HL-60/S4 (cell line): ENCODE results near the gene PRTFDC1.
"Not testable (repeated sequence)": the region's sequence is repeated elsewhere in the genome, so short reads cannot be mapped to it uniquely, and the experiment has no call there.

ENCODE experiments used
- in situ Hi-C: fragments of 300-500 bp; cut with MboI; formaldehyde crosslinking; loops from 2 replicates; pipeline ENCODE4 v1.14.3; 2022; ENCODE audit warnings: low sequenced_read_pairs

Gene PRTFDC1, protein sequence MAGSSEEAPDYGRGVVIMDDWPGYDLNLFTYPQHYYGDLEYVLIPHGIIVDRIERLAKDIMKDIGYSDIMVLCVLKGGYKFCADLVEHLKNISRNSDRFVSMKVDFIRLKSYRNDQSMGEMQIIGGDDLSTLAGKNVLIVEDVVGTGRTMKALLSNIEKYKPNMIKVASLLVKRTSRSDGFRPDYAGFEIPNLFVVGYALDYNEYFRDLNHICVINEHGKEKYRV

GRCh38 chr10:24952143-24952706, at the start of gene PRTFDC1:
TSS of gene PRTFDC1 (minus strand) at chr10:24952606. CDS start at chr10:24952575, 31 bp downstream.
- in situ Hi-C loops = no loop called here

DNA sequence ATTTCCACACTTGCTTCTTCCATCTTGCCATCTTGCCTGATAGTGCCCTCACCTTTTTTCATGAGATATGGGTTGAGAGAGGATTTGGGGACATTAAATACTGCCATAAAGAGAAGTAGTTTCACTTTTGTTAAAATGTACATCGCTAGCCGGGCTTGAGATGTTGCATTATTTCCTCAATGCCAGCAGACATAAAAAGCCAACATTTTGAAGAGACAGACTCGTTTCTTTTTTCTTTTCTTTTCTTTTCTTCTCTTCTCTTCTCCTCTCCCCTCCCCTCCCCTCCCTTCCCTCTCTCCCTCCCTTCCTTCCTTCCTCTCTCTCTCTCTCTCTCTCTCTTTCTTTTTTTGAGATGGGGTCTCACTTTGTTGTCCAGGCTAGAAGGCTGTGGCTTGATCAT, 45.6 kb upstream of the PRTFDC1 start:
- in situ Hi-C loops = no loop called here

DNA sequence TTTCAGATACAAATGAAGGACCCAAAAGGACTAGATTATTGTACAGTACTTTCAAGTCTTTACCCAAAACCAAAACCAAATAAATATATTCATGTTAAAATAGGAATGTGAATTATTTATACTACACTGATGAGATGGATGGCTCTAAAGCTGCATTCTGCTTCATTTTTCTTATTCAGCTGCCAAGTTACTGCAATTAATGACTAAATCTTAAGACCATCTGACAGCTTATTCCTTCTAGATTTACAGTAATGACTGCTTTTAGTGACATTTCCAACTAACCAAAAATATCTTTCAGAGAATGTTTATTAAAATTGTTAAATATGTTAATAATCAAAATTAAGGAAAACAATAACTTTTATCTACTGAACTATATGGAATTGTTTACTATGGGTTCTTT, 42.7 kb upstream of the PRTFDC1 start:
- in situ Hi-C loops = no loop called here

- in situ Hi-C loops = no loop called here
Measured at GRCh38 chr10:24993237-24993958, 41.0 kb upstream of the PRTFDC1 start.

DNA sequence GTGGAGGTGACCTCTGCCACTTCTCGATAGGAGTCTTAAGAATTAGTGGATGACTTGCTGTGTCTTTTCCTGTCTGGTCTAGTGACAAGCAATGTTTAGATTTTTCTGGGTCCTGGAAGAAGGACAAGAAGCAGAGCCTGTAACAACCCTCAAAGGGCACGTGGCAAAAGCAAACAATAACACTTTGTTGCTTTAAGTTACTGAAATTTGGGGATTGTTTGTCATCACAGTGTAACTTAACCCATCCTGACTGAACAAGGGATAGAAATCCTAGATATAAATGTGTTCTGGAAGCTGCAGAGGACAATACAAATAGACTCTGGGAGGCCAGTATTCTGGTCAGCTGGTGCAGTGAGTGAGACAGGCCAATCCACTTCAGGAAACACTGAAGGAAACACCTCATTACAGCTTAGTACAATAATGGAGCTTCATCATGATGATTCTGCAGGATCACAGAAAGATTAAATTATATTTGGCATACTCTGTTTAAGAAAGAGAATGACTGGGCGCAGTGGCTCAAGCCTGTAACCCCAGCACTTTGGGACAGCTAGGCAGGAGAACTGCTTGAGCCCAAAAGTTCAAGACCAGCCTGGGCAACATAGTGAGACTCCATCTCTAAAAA, 40.2 kb upstream of the PRTFDC1 start:
- in situ Hi-C loops = no loop called here

DNA sequence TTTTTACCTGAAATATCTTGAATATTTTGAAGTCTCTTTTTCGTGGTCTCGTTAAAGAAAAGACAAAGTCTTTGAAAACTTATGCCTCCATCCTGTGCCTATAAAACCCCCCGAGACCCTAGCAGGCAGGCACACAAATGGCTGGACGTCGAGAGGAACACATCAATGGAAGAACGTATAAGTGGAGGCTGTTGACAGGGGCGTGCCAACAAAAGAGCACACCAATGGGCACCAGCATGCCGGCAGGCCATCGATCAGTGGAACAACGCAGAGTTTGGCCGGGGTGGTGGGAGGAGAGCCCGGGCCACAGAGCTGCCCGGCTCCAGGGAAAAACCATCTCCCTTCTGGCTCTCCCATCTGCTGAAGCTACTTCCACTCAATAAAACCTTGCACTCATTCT, 38.9 kb upstream of the PRTFDC1 start:
- in situ Hi-C loops = no loop called here

DNA sequence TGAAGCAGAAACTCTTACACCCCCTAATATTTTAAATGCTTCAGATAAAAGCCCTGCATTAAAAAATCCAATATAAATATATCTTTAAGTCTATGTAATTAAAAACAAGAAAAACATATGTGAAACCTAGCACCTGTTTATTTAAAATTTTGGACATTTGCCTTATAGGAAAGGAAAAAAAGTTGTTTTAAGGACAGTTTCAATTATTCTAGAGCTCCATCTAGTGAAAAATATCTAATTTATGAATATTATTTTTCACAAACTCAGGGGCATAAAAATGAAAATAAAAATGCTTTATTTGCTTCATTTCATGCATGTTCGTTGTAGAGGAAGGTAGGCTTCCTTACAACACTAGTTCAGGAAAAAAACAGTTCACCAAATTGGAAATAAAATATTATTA, 37.5 kb upstream of the PRTFDC1 start:
- in situ Hi-C loops = no loop called here

DNA sequence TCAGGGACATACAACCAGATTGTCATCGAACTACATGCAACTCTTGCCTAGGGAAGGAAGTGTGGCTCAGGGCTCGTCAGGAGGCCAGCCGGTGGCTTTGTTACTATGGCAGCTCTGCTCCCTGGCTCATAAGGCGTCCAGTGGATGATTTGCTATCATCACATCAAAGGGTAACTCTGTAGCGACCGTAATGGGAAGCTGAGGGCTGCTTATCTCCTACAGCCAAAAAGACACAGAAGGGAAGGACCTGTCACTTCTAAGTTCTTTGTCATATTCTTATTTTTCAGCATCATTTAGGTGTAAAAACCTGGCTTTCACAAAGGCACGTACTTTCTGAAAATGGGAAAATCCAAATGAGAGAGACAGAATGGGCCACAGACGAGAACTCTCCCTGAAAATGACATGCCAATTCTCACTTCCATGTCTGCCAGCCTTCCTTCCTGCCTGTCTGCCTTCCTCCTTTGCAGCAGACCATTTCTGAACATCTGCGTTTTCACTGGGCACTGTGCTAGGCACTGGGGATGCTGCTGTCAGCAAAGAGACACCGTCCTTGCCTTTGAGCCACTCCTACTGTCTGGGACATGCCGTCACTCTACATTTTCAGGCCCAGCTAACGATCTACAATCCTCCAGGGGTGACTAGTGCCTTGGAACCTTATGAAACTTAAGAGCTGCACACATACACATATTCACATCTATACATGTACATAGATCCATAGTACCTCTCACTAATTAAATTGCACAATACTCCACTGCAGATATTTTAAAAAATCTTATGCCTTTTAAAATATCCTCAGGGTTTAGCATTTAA, 36.6 kb upstream of the PRTFDC1 start:
- in situ Hi-C loops = no loop called here

DNA sequence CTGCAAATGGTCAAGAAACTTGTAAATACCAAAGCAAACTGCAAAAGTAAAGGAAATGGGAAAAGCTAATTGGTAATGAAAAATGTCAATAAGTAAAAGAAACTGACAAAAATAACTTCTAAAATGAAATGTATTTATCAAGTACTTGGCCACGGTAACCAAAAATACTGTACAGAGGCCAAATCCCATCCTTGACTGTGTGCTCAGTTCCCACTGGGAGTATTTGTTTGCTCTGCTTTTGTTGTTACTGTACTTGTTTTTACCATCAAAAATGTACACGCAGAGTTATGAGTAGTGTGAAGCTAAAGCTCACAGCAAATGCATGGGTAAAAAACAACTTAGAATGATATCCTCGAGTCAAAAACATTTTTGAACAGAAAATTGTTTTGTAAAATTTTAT, 32.5 kb upstream of the PRTFDC1 start:
- in situ Hi-C loops = no loop called here

GRCh38 chr10:24983946-24984345, 31.5 kb upstream of the PRTFDC1 start:
- in situ Hi-C loops = no loop called here

DNA sequence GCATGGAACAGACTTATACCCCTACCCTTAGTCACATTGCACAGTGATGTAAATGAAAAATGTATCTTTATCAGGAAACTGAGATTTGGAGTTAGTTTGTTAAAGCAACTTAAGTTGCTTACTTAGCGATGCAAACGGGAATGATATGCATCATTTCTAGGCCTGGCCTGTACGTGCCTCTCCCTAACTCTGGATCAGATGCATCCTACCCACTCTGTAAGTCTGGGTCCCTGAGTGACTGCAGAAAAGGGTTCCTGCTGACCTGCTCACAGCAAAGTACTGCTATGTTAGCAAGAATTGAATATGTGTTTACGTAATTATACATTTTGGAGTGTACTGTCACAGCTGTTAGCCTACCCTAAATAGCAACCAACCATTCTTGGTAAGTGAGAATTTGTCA, 30.7 kb upstream of the PRTFDC1 start:
- in situ Hi-C loops = no loop called here

DNA sequence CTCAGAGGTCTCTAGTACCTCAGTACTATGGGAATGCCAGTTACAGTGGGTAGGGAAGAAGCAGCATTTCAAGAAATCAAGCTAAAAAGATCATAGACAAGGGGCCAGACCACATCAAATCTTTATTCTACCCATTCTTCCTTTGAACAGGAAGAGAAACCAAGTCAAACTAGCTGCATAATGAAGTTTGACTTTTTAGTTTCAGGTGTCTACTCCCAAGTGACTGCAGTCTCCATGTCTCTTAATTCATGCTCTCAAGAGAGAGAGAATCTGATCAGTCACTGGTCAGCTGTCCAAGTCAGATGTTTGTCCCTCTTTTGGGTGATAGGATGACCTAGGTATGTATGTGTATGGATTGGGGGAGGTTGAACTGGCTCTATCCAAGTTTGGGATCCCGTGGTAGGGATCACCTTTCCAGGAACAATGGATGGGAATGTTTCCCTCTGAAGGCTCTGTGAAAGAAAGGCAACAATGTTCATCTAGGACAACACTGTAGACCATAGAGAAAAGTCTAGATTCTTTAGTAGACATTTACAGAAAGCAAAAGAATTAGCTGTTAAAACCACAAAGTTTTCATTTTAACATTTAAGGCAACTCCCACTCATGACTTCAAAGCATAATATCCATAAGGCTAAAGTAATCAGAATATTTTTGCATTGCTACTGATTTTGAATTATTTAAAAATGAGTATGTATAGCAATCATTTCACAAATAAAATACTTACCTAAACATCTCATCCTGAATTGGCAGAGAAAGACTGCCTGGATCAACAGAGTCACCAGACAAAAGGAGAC, 30.1 kb upstream of the PRTFDC1 start:
- in situ Hi-C loops = no loop called here

DNA sequence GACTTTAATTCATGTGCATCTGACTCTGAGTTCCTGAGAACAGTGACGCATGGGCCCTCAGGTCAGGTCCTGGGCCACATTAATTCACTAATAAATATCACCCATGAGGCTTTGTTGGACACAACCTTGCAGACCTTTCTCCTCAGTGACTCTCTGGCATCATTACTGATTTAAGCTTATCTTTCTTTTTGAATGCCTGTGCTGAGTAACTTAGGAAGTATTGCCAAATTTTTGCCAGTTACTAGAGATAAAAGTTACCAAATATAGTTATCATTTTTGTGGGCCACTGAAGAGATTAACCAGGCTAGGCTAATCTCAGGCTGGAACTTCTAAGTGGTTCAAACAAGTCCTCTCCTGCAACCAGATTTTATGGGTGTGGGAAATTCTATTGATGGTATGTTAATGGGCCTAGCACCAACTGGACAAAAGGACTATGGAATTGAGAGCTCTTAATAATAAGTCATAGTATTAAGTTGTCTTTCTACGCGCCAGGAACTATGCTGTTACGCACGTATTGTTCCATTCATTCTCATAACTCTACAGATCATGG, 28.8 kb upstream of the PRTFDC1 start:
- in situ Hi-C loops = no loop called here

- in situ Hi-C loops = no loop called here
Measured at GRCh38 chr10:24979685-24980084, 27.3 kb upstream of the PRTFDC1 start.

DNA sequence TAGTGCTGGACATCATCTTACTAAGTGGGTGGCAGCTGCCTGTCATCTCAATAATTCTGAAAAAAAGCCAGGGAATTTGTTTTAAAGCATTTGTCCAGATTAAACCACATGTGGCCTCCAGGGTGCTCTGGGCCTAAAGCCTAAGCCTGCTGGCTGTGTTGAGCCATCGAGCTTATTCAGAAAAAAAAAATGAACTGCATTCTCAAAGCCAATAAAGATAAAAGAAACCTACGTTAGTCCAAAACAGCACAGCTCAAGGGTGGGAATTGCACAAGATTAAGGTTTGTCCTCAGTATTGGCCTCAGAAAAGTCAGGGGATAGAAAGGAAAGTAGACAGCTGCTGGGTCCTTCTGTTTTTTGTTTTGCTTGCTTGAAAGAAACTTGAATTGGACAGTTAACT, 22.6 kb upstream of the PRTFDC1 start:
- in situ Hi-C loops = no loop called here

DNA sequence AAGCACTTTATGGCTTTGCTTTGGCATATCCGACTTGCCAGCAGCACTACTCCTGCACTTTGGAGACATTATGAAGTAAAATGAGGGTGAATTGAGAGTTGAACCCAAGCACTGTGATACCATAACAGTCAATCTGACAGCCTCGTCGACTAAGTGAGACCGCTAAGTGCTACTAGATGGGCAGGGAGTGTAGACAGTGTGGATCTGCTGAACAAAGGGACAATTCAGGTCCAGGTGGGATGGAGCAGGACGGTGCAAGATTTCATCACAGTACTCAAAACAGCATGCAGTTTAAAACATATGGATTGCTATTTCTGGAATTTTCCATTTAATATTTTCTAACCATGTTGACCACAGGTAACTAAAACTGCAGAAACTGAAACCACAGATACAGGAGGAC, 20.8 kb upstream of the PRTFDC1 start:
- in situ Hi-C loops = no loop called here

DNA sequence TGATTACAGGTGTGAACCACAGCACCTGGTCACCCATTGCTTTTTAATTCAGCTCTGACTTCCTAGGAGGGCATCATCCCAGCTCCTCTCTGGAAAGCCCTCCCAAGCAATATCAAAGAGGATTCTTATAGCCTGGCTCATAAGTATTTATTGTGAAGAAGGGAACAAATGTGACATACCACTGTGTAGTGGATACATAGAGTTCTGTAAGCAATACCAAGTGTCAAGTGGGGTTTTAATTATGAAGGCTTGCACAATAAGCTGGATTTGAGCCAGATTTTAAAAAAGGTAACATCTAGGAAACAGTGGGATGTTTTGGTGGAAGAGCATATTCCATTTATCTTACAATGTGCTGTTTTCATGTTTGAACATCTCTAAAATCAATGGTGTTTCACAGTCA, 19.0 kb upstream of the PRTFDC1 start:
- in situ Hi-C loops = no loop called here

- in situ Hi-C loops = no loop called here
Measured at GRCh38 chr10:24969841-24970281, 17.5 kb upstream of the PRTFDC1 start.

GRCh38 chr10:24968951-24969350, 16.5 kb upstream of the PRTFDC1 start:
- in situ Hi-C loops = not testable (repeated sequence)

GRCh38 chr10:24968349-24968748, 15.9 kb upstream of the PRTFDC1 start:
- in situ Hi-C loops = no loop called here
